K562 (cell line): ENCODE results near the gene VANGL1. TPM values are rescaled to one million over a fixed set of nuclear protein-coding genes. Genes with fewer than 3 reads are reported as not detected.
A peak's percentile ranks its signal among the peaks of the same experiment; 100 is the strongest.

Experiments used
- ATF3 ChIP-seq, 2 experiments: fragments of 450-650 bp in 1 of 2; sonication (generic) in 1 of 2; formaldehyde crosslinking in 1 of 2; IDR thresholded peaks in 1 of 2; conservative IDR thresholded peaks in 1 of 2; 2 replicates each; pipeline versions ENCODE4 v1.6.1 to v1.8.1; 2016 to 2023; ENCODE audit warnings: mild to moderate bottlenecking in 2 of 2, moderate library complexity in 2 of 2, inconsistent platforms in 1 of 2, missing genetic modification reagents in 1 of 2
- CHD2 ChIP-seq: IDR thresholded peaks from 2 replicates; pipeline ENCODE4 v1.6.1; 2011; ENCODE audit warnings: low read depth, low read length
- CREBBP ChIP-seq: IDR thresholded peaks from one replicate; pipeline ENCODE4 v1.6.1; 2012; ENCODE audit warnings: low read depth, mild to moderate bottlenecking, control low read depth, inconsistent platforms, low read length
- CREM ChIP-seq: IDR thresholded peaks from 2 replicates; pipeline ENCODE4 v1.6.1; 2014; ENCODE audit warnings: antibody characterized with exemption, low read depth
- FOXA3 ChIP-seq, 2 experiments: fragments of 450-650 bp in 1 of 2; sonication (generic) in 1 of 2; formaldehyde crosslinking; IDR thresholded peaks in 1 of 2; conservative IDR thresholded peaks in 1 of 2; 2 replicates each; pipeline versions ENCODE4 v1.4.0 to v1.8.0; 2020 to 2022; ENCODE audit warnings: mild to moderate bottlenecking in 2 of 2, missing genetic modification reagents in 1 of 2
- FOXM1 ChIP-seq, 2 experiments: fragments of 450-650 bp in 1 of 2; sonication (generic) in 1 of 2; formaldehyde crosslinking in 1 of 2; IDR thresholded peaks; 2 replicates each; pipeline versions ENCODE4 v1.6.1 to v1.9.0; 2017 to 2022; ENCODE audit warnings: low read depth in 2 of 2, mild to moderate bottlenecking in 2 of 2, missing genetic modification reagents in 1 of 2, moderate library complexity in 1 of 2
- GABPB2 ChIP-seq: fragments of 250-450 bp; sonication (Bioruptor Pico); conservative IDR thresholded peaks from 2 replicates; pipeline ENCODE4 v1.5.1; 2021; ENCODE audit warnings: mild to moderate bottlenecking
- GTF2F1 ChIP-seq: IDR thresholded peaks from 2 replicates; pipeline ENCODE4 v1.6.1; 2011; ENCODE audit warnings: low read depth, low read length, improper control_type of control experiment
- IFI16 ChIP-seq: fragments of 250-450 bp; sonication (Bioruptor Pico); IDR thresholded peaks from 2 replicates; pipeline ENCODE4 v2.1.2; 2022; ENCODE audit warnings: mild to moderate bottlenecking, inconsistent platforms
- KDM4B ChIP-seq, 2 experiments: fragments of 450-650 bp in 1 of 2; sonication (generic) in 1 of 2; IDR thresholded peaks; 2 replicates each; pipeline ENCODE4 v1.6.1; 2016 to 2017; ENCODE audit warnings: borderline replicate concordance in 2 of 2, antibody characterized with exemption in 1 of 2, low read depth in 1 of 2, mild to moderate bottlenecking in 1 of 2
- KHSRP ChIP-seq: fragments of 450-650 bp; IDR thresholded peaks from 2 replicates; pipeline ENCODE4 v1.6.1; 2017
- NR2C2 ChIP-seq, 2 experiments: fragments of 200-800 bp in 1 of 2; sonication (Bioruptor generic) in 1 of 2; sonication (generic) in 1 of 2; formaldehyde crosslinking in 1 of 2; IDR thresholded peaks; 2 replicates each; pipeline versions ENCODE4 v1.6.1 to v1.8.0; 2016 to 2022; ENCODE audit warnings: mild to moderate bottlenecking in 1 of 2, missing compliant biosample characterization in 1 of 2, missing genetic modification characterization in 1 of 2, missing genetic modification reagents in 1 of 2
- PKNOX1 ChIP-seq: fragments of 450-650 bp; IDR thresholded peaks from 2 replicates; pipeline ENCODE4 v1.6.1; 2016
- RBM15 ChIP-seq: fragments of 200-400 bp; formaldehyde crosslinking; IDR thresholded peaks from 2 replicates; pipeline ENCODE4 v1.6.1; 2018; ENCODE audit warnings: mild to moderate bottlenecking, low read length, moderate library complexity; ENCODE audit not compliant: insufficient read depth
- RUNX1 ChIP-seq: sonication (generic); IDR thresholded peaks from 2 replicates; pipeline ENCODE4 v1.6.1; 2016; ENCODE audit warnings: antibody characterized with exemption, low read depth
- SFPQ ChIP-seq: fragments of 200-400 bp; formaldehyde crosslinking; IDR thresholded peaks from 2 replicates; pipeline ENCODE4 v1.6.1; 2017; ENCODE audit warnings: mild to moderate bottlenecking, low read depth, low read length, moderate library complexity
- TSC22D4 ChIP-seq: fragments of 450-650 bp; IDR thresholded peaks from 2 replicates; pipeline ENCODE4 v1.6.1; 2016; ENCODE audit warnings: missing genetic modification characterization, missing biosample characterization, control low read depth
- U2AF1 ChIP-seq: fragments of 200-400 bp; formaldehyde crosslinking; optimal IDR thresholded peaks from 2 replicates; pipeline ENCODE3; 2017; ENCODE audit warnings: mild to moderate bottlenecking, low read depth, low read length, moderate library complexity
- ZNF592 ChIP-seq: fragments of 450-650 bp; IDR thresholded peaks from 2 replicates; pipeline ENCODE4 v1.6.1; 2017; ENCODE audit warnings: antibody characterized with exemption, mild to moderate bottlenecking
- ZNF699 ChIP-seq: fragments of 250-450 bp; sonication (Bioruptor Pico); IDR thresholded peaks from 2 replicates; pipeline ENCODE4 v1.8.0; 2021; ENCODE audit warnings: mild to moderate bottlenecking, moderate library complexity; ENCODE audit not compliant: insufficient replicate concordance
- polyA plus RNA-seq, 8 experiments: library from polyadenylated mRNA; depleted of rRNA in 4 of 8; stranded (reverse) in 5 of 8; unstranded in 3 of 8; fragments of >200 nt; fragmentation: Nextera tagmentation in 2 of 8; fragmentation: Illumina TruSeq in 1 of 8; extraction: Ambion mirVana in 2 of 8; extraction: Trizol in 1 of 8; gene quantifications; 2 replicates each; pipeline versions ENCODE4 v1.2.1 to v1.2.3, GENCODE V29; 2011 to 2014; ENCODE audit warnings: inconsistent platforms in 1 of 8, missing spikeins in 1 of 8
- total RNA-seq, 7 experiments: library from RNA; depleted of rRNA in 6 of 7; stranded (reverse); fragments of >200 nt in 6 of 7; fragmentation: Illumina TruSeq in 2 of 7; extraction: Trizol in 2 of 7; gene quantifications; 2 replicates each; pipeline versions ENCODE4 v1.2.1 to v1.2.3, GENCODE V29; 2011 to 2021; ENCODE audit warnings: low replicate concordance in 1 of 7

The VANGL1 gene
- total and polyA plus RNA-seq, 9 of the 15 experiments (the other 6 are each of a cell fraction or from before 2014, with no cell fraction given), result 0.90 to 12.8 (median 9.6) TPM

- TF ChIP-seq ZNF592, result 0 out of 2 replicates have a peak, but pooled peaks have one; percentile 29
- no peak for TF ChIP-seq IFI16 (CRISPR knock-in tag)
- no peak for TF ChIP-seq GTF2F1
- no peak for TF ChIP-seq KHSRP
- peak; percentile 59 for TF ChIP-seq CREM
- TF ChIP-seq TSC22D4, result no peak
- TF ChIP-seq GABPB2, result no peak
- TF ChIP-seq ZNF699 (CRISPR knock-in tag), result no peak
- TF ChIP-seq CREBBP, result no peak
- no peak for TF ChIP-seq SFPQ
- TF ChIP-seq KDM4B (IDR thresholded peaks at IDR 0.05; ENCODE audit: borderline replicate concordance in 2 of 2, low read depth in 1 of 2), result no peak
- TF ChIP-seq RBM15, result no peak
- no peak for TF ChIP-seq NR2C2 (CRISPR knock-in tag; IDR thresholded peaks at IDR 0.05)
- peak; percentile 78 for TF ChIP-seq NR2C2 (tag; IDR thresholded peaks at IDR 0.05)
- no peak for TF ChIP-seq FOXA3 (CRISPR knock-in tag; conservative IDR thresholded peaks at IDR 0.05 in 1 of 2, IDR thresholded peaks at IDR 0.05 in 1 of 2)
- peak; percentile 80 for TF ChIP-seq ATF3 (IDR thresholded peaks at IDR 0.05)
- no peak for TF ChIP-seq ATF3 (CRISPR knock-in tag; conservative IDR thresholded peaks at IDR 0.05)
- TF ChIP-seq PKNOX1, result peak; percentile 86
- no peak for TF ChIP-seq CHD2
- no peak for TF ChIP-seq U2AF1
- TF ChIP-seq RUNX1, result no peak
- TF ChIP-seq FOXM1 (IDR thresholded peaks at IDR 0.05; ENCODE audit: low read depth), result no peak
- no peak for TF ChIP-seq FOXM1 (CRISPR knock-in tag; IDR thresholded peaks at IDR 0.05; ENCODE audit: low read depth)
Observed at GRCh38 chr1:115647047-115647446, 5.3 kb downstream of the VANGL1 start (continued).
